ENCODE data around the gene BOD1.
A peak's percentile ranks its signal among the peaks of the same experiment; 100 is the strongest.

BOD1 gene

DNA sequence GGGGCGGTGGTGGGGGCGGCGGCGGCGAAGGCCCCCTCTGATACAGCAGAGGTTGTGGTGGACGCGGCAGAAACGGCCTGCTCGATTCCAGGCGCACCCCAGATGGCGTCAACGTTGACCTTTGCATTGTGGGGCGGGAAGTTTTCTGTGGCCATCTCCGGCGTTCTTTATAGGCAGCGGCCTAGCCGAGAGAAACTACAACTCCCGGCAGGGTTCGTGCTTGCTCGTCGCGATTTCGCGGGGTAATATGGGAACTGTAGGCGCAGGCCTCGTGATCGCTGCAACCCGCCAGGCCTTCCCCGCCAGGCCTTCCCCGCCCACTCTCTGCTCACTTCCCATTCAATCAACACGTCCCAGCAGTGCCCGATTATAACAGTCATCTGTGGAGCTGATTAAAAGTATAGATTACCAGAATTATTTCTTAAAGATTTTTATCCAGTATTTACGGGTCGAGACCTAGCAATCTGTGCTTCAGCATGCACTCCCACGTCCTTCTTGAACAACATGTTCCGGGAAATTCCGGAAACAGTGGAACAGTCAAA, at the start of gene BOD1:
TSS of gene BOD1 (minus strand) at position 74 of the 542 bp plus-strand sequence. CDS start 214 bp downstream, outside the sequence.
- DNase-seq (ENCODE audit: low read depth) = peak; percentile 98

DNA sequence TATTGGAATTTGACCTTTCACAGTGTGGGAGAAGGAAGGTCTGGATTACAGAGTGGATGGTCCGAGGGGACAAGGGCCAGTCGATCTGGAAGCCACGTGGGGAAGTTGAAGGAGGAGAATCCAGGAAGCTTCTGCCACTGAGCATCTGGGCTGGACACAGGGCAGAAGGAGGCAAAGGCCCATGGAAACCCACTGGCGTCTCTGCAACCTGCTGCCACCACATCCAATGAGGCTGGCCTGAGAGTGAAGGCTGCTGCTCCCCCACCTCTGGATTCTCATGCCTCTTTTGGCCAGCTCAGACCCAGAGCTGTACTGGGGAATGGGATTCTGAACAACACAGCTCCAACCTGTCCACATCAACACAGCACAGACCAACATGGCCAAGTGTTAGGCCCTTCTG, 48.9 kb upstream of the BOD1 start:
- DNase-seq (ENCODE audit: low read depth) = no peak

DNA sequence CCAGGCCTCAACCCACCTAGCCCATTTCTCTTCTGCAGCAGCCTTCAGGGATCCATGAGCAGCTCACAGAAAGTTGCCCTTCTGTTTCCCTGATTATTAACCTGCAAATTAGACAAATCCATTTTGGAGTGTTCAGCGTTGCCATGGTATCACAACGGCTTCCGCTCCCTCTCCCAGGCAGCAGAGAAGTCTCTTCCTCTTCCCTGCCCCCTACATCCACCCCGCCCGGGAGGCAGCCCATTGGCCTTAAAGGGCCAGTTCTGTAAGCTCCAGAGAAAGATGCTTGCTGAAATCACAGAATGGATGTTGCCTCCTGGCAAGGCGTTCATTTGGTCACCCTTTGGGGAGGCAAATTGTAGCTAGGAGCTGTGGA, 47.7 kb upstream of the BOD1 start:
- DNase-seq (ENCODE audit: low read depth) = no peak

DNA sequence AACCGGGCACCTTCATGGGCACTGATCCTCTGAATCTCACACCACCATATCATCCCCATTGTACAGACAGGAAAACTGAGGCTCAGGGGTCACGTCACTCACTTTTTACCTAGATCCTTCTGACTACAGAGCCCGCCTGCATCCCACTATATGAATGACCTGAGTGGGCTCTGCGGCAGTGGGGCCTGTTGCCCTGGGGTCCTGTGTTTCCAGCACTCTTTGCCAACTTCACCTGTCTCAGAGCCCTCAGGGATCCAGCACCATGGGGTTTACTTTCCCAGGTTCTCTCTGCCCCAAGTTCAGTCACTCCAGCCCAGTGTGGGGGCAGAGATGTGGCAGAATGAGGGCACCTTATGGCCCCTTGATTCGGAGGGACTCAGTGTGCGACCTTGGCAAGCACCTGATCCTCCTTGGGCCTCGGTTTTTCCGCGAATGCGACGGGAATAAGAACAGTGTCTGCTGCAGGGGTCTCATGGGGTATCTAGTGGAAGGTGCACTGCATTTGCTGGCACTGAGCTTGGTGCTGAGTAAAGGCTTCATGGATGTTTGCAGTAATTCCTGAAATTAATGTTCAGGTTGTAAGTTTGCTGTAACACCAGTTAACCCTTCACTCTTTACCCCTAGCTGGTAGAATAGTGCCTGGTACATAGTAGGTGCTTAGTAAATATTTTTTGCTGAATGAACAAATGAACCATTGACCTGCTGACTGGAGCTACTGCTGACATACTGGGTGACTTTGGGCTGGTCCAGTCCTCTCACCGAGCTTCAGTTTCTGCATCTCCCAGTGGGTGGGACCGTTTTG, 47.1 kb upstream of the BOD1 start:
- DNase-seq (ENCODE audit: low read depth) = no peak

DNA sequence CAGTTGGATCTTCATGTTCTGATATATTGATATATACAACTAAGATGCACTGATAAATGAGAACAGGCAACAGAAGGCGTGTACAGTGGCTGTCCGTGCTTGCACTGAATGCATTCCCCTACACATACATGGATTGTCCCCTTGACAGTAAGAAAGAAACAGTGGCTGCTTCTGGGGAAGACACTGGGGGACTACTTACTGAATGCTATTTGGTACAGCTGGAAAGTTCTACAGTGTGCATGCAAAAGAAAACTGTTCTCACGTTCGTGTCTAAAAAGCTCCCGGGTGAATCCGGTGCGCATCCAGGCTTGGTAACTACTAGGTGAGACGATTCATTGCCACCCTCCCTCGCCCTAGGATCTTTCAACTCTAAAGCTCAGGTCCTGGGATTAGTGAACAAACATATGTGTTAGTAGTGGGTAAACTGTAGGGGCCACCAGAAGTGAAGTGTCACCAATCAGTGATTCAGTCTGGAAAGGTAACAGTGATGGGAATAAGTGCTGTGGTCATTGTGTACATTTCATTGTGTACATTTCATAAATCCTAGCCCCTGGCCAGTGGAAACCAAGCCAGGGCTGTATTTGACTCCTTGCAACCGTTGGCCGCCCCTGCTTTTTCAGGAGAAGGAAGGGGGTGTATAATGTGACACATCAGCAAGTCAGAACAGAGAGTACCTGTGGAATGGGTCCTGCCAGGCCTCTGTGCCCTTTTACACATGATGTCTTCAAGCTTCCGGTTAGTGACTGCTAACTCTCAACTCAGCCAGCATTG, 46.3 kb upstream of the BOD1 start:
- DNase-seq (ENCODE audit: low read depth) = no peak

DNA sequence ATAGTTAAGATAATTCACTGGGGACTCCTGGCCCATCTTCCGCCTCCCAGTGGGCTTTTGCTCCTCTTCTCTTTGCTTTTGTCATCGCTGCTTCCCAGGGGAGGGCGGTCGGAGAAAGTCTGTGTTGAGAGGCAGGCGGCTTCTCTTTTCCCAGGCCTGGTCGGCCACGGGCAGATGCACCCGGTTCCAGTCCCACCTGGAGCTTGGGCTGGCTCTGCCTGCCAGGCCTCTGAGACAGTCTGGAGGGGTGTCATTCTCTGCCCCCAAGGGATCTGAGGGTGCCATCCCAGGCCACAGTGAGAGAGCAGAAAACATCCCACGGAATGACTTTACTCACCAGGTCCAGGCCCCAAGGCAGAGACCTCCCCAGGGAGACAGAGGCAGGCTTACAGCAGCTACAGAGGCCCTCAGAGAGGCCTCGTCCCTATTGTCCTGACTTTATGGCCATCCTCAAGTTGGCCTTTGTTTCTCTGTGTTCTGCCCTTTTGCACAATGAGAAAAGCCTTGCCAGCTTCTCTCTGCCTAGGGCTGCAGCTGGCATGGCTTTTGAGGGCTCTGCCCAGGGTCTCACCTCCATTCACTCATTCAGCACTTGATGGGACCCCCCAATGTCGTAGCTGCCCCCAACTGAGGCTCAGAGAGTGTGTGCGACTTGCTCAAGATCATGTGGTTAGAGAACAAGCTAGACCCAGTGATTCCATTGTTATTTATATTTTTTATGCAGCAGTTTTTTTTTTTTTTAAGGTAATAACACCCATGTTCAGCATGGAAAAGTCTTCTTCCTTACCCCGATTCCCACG, 44.2 kb upstream of the BOD1 start:
- DNase-seq (ENCODE audit: low read depth) = no peak

DNA sequence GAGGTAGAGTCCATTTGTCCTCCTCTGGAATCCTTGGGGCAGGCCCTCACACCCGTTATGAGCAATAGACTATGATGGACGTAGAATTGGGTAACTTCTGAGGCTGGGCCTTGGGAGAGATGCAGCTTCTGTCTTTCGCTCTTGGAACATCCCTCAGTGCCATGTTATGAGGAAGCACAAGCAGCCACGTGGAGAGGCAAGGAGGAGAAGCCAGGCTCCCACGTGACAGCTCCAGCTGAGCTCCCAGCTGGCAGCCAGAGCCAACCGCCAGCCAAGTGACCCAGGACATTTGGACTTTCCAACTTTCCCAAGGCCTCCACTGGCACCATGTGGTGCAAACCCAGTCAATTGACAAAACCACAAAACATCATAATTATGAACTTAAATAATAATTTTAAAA, 43.0 kb upstream of the BOD1 start:
- DNase-seq (ENCODE audit: low read depth) = no peak

DNA sequence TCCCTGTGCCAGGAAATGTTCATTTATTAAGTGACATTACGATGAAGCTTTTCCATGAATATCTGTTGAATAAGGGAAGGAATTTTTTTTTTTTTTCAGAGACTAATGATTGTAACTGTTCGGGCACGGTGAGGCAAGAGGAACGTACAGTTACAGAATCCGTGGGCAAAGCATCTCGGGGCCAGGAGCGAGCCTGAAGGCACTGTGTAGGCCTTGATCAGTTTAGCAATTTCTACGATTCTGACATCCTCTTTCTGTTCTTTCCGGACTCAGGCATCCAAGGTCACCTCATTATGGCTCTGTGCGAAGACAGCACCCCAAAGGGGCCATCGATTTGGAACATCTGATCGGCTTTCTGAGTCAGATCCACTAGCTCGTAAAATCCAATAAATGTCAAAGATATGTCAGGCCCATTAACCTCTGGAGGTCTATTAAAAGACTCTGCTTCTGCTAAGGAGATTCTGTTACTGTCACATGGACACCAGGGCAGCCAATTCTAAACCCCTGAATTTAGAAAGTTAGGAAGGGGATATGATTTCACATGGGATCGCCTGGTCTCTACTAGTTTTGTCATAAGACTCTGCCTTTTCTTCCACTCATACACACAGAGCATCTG, 41.4 kb upstream of the BOD1 start:
- DNase-seq (ENCODE audit: low read depth) = no peak

DNA sequence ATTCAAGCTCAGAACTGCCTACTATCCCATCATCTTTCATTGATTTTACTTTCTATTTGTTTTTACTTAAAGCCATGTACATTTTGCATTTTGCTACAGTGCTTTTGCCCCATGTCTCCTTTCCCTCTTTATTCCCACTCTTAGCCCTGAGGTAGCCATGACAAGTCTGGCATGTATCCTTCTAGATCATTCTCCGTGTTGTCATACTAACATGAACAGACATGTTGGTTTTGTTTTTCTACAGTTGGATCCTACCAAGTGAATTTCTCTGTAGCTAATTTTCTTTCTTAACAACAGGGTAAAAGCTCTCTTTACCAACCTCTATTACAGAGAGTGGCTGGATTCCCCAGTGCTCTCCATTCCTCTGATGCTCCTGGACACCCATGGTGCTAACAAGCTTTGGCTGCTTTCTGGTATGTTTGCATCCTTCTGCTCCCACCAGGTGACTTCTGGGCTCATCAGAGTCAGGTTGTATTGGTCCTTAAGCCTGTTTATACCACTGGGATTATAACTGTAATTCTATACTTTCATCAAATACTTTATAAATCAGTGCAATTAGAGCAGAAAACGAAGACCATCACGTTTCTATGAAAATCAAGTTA, 38.8 kb upstream of the BOD1 start:
- DNase-seq (ENCODE audit: low read depth) = no peak

DNA sequence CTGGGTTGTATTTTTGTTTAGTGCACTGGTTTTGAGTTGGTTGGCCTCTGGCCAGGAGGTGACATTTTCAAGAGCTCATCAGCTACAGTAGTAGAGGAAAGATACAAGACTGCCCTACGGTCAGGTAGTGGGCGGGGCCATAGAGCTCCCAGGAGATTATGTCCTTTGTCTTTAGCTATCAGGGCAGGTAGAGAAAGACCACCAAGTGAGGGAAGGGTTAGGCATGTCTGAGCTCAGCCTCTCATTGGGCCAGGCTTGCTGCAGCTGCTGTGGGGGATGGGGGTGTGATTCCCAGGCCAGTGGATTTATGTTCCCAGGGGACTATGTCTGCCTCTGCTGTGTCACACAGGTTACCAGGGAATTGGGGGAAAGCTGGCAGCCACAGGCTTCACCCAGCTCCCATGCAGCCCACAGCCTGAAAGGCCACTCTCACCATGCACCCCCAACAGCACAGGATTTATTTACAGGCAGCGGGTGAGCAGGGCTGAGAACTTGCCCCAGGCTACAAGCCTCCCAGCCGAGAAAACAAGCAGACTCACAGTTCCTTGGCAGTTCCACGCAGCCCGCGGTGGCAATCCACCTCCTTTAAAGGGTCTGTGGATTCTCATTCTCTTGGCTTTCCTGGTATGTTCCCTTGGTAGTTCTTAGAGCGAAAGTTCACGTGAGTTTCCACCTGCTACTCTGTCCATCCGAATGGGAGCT, 37.5 kb upstream of the BOD1 start:
- DNase-seq (ENCODE audit: low read depth) = no peak

DNA sequence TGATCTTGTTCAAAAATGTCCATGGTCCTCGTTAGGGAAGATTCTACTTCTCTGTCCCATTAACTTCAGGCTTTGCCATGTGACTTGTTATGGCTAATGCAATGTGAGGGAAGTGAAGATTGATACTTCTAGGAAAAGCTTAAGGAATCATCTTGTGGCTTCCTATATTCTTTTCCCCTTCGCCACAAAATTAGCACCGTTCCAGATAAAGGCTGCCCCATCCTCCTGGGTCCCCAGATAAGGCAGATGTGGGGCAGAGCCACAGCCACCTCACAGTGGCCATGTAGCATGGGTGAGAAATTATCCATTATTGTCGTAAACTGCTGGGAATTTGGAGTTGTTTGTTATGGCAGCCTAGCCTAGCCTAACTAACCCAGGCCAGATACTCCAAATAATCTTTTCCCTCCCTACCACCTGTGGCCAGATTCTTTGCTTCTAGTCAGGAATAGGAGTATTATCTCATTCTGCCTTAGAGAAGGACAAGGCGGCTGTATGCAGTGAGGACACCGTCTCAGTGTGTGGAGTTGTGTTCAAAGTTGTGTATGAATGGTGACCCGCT, 31.9 kb upstream of the BOD1 start:
- DNase-seq (ENCODE audit: low read depth) = no peak

DNA sequence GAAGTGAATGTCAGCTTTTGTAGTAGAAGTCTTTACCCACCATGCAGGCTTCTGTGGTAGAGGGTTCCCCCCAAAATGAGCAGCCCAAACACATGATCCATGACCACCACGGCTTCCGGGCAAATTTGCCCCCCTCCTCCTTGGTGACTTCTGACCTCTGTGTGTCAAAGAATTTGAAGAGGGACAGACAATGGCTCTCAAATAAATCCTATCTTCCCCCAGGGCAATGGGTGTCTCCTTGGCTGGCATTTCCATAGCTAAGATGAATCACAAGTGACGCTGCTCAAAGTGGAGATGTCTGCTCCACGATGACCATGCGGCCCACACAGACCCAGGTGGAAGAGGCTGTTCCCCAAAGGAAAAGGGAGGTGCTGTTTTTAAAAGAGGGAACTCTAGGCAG, 30.2 kb upstream of the BOD1 start:
- no peak for DNase-seq (ENCODE audit: low read depth)

DNA sequence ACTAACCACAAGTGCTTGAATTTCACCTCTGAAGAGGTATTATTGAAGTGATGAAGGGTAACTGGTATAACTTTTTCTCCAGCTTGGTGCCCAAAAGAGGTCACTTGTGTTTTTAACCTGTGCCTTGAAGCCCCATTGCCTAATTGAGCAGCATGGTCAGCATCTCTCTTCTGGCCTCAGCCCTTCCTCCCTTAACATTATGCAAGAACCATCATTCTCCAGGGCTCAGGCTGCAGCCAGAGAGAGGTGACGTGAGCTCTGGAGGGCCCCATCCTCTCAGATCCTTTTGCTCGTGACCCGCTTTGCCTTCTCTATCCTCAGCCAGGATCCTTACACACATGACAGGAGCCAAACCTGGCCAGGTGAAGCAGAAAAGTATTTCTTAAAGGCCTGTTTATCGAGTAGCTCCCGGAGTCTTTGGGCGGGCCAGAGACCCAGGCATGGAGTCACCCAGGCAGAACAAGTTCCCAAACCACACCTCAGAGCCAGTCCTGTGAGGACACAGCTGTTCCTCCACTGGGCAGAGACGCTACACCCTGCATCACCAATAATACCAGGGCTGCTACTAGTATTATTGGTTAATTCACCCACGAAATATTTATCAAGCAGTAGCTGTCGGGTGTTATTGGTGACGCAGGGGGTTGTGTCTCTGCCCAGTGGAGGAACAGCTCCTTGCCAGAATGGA, 29.6 kb upstream of the BOD1 start:
- peak; percentile 54 for DNase-seq (ENCODE audit: low read depth)

DNA sequence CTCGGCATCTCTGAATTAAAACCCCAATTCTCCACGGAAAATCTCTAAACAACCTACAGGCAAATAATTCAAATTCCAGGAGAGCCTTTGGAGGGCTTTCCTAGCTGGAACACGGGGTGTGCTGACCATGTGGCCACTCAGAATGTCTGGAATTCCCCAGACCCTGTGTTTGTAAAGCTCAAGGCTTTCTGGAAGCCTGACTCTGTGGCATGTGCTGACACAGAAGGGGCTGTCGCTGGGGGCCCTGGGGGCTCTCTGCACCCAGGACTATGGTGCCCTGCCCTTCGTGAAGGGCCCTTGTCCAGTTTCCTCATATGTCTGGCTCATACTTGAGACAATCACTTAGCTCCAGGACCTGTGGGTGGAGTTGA, 29.0 kb upstream of the BOD1 start:
- DNase-seq (ENCODE audit: low read depth) = peak; percentile 57

DNA sequence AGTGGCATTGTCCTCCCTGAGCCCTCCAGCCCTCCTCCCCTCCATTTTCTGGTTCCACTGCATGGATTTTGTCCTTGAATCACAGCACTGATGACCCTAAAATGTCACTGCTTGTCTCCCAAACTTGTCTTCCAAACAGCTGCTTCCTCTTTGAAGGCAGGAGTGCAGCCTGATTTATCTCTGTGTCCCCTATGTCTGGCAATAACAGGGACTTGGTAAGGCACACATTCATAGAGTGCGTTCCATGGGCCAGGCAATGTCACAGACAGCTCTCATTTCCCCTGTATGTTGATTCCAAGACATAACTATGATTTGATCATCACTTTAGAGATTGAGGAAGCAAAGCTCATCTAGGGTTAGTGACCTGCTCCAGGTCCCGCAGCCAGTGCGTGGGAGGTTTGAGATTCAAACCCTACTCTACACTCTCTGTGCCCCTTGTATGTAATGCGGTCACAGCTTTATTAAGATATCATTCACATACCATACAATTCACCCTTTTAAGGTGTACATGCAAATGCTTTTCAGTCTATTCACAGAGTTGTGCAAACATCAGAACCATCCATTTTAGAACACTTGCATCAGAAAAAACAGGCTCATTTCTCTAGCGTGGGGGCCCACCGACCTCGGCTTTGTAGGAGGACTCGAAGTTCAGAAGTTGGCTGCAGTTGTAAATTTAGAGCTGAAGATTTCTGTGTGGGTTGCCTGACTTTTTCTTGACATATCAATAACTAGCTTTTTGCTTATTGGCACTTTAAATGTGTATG, 28.4 kb upstream of the BOD1 start:
- peak; percentile 56 for DNase-seq (ENCODE audit: low read depth)

DNA sequence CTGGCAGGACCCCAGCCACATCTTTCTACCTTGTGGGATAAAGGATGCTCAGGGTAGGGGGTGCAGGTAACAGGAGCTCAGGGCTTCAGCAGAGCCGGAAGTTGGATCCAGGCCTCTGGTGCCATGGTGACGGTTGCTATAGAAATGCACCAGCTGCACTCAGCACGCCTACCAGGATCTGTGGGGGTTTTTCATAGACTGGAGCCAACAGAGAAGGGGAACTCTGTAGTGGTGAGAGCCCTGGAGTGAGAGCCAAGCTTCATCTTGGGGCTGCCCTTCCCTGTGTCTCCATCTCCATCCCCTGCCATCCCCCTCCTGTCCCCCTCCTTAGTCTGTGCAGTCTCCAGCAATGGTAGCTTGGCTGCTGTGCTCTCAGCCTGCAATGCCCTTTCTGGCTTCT, 27.5 kb upstream of the BOD1 start:
- peak; percentile 52 for DNase-seq (ENCODE audit: low read depth)

DNA sequence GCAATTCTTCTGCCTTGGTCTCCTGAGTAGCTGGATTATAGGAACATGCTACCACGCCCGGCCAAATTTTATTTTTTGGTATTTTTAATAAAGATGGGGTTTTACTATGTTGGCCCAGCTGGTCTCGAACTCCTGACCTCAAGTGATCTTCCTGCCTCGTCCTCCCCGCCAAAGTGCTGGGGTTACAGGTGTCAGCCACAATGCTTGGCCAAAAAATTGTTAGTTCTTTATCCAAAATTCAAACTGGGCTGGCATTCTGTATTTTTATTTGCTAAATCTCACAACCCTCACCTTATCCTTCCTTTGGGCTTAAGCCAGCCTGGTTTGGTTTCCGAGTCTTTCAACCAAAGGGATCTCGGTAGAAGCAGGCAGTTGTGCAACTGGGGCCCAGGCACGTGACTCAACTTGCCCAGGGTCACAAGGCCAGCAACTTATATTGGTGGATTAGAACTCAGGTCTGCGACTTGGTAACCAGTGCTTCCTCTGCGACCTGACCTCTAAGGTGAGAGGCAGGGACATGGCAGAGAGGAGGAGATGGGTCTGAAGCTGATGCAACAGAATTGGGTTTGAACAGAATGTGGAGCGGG, 26.5 kb upstream of the BOD1 start:
- no peak for DNase-seq (ENCODE audit: low read depth)

DNA sequence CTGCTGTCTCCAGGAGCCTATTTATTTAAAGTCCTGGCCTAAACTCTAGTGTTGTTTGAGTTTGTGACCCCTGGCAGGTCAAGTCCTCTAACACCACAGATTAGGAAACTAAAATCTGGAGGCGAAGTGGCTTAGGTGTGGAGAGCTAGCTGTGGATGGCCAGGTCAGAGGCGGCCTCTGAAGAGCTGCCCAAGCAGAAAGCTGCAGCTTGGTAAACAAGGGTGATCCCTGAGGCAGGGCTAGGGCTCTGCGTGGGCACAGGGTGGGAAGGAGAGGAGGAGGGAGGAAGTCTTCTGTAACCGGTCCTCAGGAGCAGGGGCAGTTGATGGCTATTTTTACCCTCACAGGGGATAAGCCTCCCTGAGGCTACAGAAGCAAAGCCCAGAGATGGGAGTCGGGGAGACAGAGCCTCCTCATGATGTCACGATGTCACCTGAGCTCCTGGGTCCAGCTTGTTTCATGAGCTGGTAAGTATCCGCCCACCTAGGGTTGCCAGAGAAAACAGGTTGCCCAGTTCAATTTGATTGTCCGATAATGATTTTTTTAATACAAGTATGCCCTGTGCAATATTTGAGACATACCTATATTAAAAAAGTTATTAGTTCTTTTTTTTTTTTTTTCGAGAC, 25.9 kb upstream of the BOD1 start:
- no peak for DNase-seq (ENCODE audit: low read depth)
